ENCODE results near the gene MED31.

DNA sequence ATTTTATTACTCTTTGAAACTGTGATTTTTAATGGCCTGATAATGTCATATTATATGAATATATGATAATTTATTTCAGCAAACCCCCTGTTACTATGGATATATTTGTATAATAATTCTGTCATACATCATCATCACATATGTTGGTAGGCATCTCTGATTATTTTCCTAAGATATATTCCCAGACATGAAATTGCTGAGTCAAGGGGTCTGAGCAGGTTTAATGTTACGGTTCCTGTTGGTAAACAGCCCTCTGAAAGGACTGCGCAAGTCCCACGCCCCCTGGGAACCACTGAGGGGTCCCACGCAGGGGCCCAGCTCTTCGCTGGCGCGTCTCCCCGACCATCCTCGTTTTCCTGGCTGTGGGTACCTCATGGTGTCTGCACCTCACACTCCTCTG is 37.5 kb upstream of the MED31 start:
- no peak for TF ChIP-seq POLR2A (IDR thresholded peaks at IDR 0.05; ENCODE audit: low read depth, low read length)
- TF ChIP-seq, protein P1, sequence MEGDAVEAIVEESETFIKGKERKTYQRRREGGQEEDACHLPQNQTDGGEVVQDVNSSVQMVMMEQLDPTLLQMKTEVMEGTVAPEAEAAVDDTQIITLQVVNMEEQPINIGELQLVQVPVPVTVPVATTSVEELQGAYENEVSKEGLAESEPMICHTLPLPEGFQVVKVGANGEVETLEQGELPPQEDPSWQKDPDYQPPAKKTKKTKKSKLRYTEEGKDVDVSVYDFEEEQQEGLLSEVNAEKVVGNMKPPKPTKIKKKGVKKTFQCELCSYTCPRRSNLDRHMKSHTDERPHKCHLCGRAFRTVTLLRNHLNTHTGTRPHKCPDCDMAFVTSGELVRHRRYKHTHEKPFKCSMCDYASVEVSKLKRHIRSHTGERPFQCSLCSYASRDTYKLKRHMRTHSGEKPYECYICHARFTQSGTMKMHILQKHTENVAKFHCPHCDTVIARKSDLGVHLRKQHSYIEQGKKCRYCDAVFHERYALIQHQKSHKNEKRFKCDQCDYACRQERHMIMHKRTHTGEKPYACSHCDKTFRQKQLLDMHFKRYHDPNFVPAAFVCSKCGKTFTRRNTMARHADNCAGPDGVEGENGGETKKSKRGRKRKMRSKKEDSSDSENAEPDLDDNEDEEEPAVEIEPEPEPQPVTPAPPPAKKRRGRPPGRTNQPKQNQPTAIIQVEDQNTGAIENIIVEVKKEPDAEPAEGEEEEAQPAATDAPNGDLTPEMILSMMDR (IDR thresholded peaks at IDR 0.05; ENCODE audit: extremely low read depth in 1 of 2, insufficient read depth in 1 of 2, low read depth in 1 of 2, low read length in 2 of 2), result no peak
- TF ChIP-seq, protein P2, sequence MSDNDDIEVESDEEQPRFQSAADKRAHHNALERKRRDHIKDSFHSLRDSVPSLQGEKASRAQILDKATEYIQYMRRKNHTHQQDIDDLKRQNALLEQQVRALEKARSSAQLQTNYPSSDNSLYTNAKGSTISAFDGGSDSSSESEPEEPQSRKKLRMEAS (IDR thresholded peaks at IDR 0.05; ENCODE audit: insufficient read depth, insufficient read length), result no peak
- TF ChIP-seq EZH2 (IDR thresholded peaks at IDR 0.05; ENCODE audit: borderline replicate concordance, low read depth, low read length, severe bottlenecking), result no peak
- TF ChIP-seq POLR2AphosphoS5 (IDR thresholded peaks at IDR 0.05; ENCODE audit: insufficient read depth, low read depth, low read length), result no peak
- TF ChIP-seq JUN (IDR thresholded peaks at IDR 0.05; ENCODE audit: borderline replicate concordance, insufficient read depth, insufficient read length, low read depth), result no peak

Measured in endothelial cell of umbilical vein (primary cell).